Renal cortical epithelial cell (primary cell): ENCODE results near the gene KCNMB1. TPM values are rescaled to one million over a fixed set of nuclear protein-coding genes. Genes with fewer than 3 reads are reported as not detected.
A peak's percentile ranks its signal among the peaks of the same experiment; 100 is the strongest.

Experiments used
- DNase-seq: peaks from one replicate; pipeline ENCODE4 v3.0.0-alpha.2; 2011; ENCODE audit warnings: low read depth
- total RNA-seq: library from RNA; depleted of rRNA; stranded (reverse); fragments of >200 nt; gene quantifications from 2 replicates; pipeline ENCODE4 v1.2.3, GENCODE V29; 2014

The KCNMB1 gene
- not detected in 2 replicates for total RNA-seq

- no peak for DNase-seq
Observed at GRCh38 chr5:170388818-170389549, at the start of gene KCNMB1. Gene KCNMB1, minus strand, starts transcription at chr5:170389367. Its CDS starts 3,920 bp downstream, at chr5:170385447.

GRCh38 chr5:170438581-170438980 is 49.4 kb upstream of the KCNMB1 start:
- DNase-seq: no peak

- DNase-seq: no peak
Observed at GRCh38 chr5:170437621-170438375, 48.6 kb upstream of the KCNMB1 start.

GRCh38 chr5:170436335-170436734 is 47.2 kb upstream of the KCNMB1 start:
- peak; percentile 13 for DNase-seq

GRCh38 chr5:170434966-170435605 is 45.9 kb upstream of the KCNMB1 start:
- DNase-seq: peak; percentile 16

GRCh38 chr5:170432669-170433068 is 43.5 kb upstream of the KCNMB1 start:
- DNase-seq: no peak

GRCh38 chr5:170431571-170431970 is 42.4 kb upstream of the KCNMB1 start:
- no peak for DNase-seq

GRCh38 chr5:170430866-170431437 is 41.8 kb upstream of the KCNMB1 start:
- no peak for DNase-seq

GRCh38 chr5:170430256-170430655 is 41.1 kb upstream of the KCNMB1 start:
- DNase-seq: no peak

- peak; percentile 32 for DNase-seq
Observed at GRCh38 chr5:170429014-170429413, 39.8 kb upstream of the KCNMB1 start.

- no peak for DNase-seq
Observed at GRCh38 chr5:170427672-170428236, 38.6 kb upstream of the KCNMB1 start.

- no peak for DNase-seq
Observed at GRCh38 chr5:170426786-170427185, 37.6 kb upstream of the KCNMB1 start.

GRCh38 chr5:170426149-170426767 is 37.1 kb upstream of the KCNMB1 start:
- no peak for DNase-seq

GRCh38 chr5:170425731-170426130 is 36.6 kb upstream of the KCNMB1 start:
- DNase-seq: no peak

- no peak for DNase-seq
Observed at GRCh38 chr5:170424629-170425028, 35.5 kb upstream of the KCNMB1 start.

GRCh38 chr5:170423692-170424091 is 34.5 kb upstream of the KCNMB1 start:
- DNase-seq: no peak

- DNase-seq: no peak
Observed at GRCh38 chr5:170421826-170422225, 32.7 kb upstream of the KCNMB1 start.

- peak; percentile 65 for DNase-seq
Observed at GRCh38 chr5:170420806-170421412, 31.7 kb upstream of the KCNMB1 start.

GRCh38 chr5:170419643-170420042 is 30.5 kb upstream of the KCNMB1 start:
- no peak for DNase-seq

GRCh38 chr5:170418736-170419135 is 29.6 kb upstream of the KCNMB1 start:
- DNase-seq: no peak

GRCh38 chr5:170416526-170416925 is 27.4 kb upstream of the KCNMB1 start:
- no peak for DNase-seq
